Esophagus squamous epithelium (tissue), 4 donors: ENCODE results near the gene OAS3.

Experiments used
- POLR2A ChIP-seq, 4 donors: fragments of 450-650 bp; IDR thresholded peaks; one replicate each; pipeline ENCODE4 v1.6.1; 2017; ENCODE audit warnings: antibody characterized with exemption in 4 of 4, mild to moderate bottlenecking in 4 of 4, moderate library complexity in 3 of 4
- TF ChIP-seq, protein P1 (sequence below), 6 experiments: fragments of 450-650 bp in 4 of 6; fragments of 200-600 bp in 2 of 6; sonication (generic) in 2 of 6; IDR thresholded peaks; one replicate each; pipeline ENCODE4 v1.5.1; 2016 to 2019; ENCODE audit warnings: antibody characterized with exemption in 6 of 6, mild to moderate bottlenecking in 4 of 6, moderate library complexity in 4 of 6

DNA sequence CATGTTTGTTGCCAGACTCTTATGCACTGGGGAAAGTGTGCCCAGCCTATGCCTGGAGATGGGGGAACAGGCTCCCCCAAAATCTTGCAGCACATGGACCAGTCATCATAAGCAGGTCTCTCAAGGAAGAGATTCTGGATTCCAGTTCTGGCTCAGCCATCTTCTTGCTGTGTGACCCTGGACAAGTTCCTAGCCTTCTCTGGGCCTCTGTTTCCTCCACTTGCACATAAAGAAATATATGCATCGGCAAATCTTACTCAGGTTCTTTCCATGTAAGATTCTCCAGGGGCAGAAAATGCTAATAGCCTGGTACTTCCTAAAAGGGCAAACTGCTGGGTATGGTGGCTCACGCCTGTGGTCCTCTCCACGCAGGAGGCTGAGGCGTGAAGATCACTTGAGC lies 7.2 kb downstream of the OAS3 start:
- no peak for TF ChIP-seq POLR2A (IDR thresholded peaks at IDR 0.05)
- TF ChIP-seq, protein P1, sequence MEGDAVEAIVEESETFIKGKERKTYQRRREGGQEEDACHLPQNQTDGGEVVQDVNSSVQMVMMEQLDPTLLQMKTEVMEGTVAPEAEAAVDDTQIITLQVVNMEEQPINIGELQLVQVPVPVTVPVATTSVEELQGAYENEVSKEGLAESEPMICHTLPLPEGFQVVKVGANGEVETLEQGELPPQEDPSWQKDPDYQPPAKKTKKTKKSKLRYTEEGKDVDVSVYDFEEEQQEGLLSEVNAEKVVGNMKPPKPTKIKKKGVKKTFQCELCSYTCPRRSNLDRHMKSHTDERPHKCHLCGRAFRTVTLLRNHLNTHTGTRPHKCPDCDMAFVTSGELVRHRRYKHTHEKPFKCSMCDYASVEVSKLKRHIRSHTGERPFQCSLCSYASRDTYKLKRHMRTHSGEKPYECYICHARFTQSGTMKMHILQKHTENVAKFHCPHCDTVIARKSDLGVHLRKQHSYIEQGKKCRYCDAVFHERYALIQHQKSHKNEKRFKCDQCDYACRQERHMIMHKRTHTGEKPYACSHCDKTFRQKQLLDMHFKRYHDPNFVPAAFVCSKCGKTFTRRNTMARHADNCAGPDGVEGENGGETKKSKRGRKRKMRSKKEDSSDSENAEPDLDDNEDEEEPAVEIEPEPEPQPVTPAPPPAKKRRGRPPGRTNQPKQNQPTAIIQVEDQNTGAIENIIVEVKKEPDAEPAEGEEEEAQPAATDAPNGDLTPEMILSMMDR (IDR thresholded peaks at IDR 0.05) = no peak
